BE2C (cell line): ENCODE data around the gene COL6A5.
"Not testable (repeated sequence)": the region's sequence is repeated elsewhere in the genome, so short reads cannot be mapped to it uniquely, and the experiment has no call there.

Experiments used
- DNase-seq: peaks from one replicate; pipeline ENCODE4 v3.0.0-alpha.2; 2020
- H3K27me3 ChIP-seq: fragments of 250-450 bp; sonication (Bioruptor Pico); 2 replicates; pipeline ENCODE4 v1.5.1; 2020; ENCODE audit warnings: mild to moderate bottlenecking
- H3K36me3 ChIP-seq: fragments of 250-450 bp; sonication (Bioruptor Pico); 2 replicates; pipeline ENCODE4 v1.5.1; 2020; ENCODE audit warnings: mild to moderate bottlenecking
- H3K4me1 ChIP-seq: fragments of 250-450 bp; sonication (Bioruptor Pico); 2 replicates; pipeline ENCODE4 v1.5.1; 2020
- H3K4me3 ChIP-seq: 2 replicates; pipeline ENCODE4 v1.5.1; 2011; ENCODE audit warnings: low read depth, low read length
- H3K9me3 ChIP-seq: fragments of 250-450 bp; sonication (Bioruptor Pico); 2 replicates; pipeline ENCODE4 v1.5.1; 2020
- TF ChIP-seq, protein P1 (sequence below): IDR thresholded peaks from 2 replicates; pipeline ENCODE4 v1.5.1; 2012; ENCODE audit warnings: mild to moderate bottlenecking, low read depth, low read length

The COL6A5 gene

DNA sequence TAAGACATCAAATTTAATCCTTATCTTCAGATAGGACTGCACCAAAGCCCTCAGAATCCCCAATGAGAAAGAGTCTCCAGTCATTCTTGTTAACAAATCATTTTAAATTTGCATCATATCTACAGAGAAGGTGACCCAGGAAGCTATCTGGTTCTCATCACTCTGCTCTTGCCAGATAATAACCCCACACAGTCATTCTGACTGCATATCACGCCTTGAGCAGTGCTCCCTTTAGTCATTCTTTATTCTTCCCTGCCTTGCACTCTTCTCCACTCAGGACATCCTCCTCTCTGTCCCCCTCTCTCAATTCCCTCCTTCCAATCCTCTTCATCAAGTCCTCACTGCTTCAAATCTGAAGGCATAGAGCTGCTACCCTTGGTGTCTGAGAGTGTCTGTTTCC lies 87.8 kb downstream of the COL6A5 start:
- DNase-seq: no peak
- peaks cover 11% of the 10 kb centered on the region for H3K4me1 ChIP-seq
- H3K36me3 ChIP-seq: no peaks in the 10 kb centered on the region
- TF ChIP-seq, protein P1, sequence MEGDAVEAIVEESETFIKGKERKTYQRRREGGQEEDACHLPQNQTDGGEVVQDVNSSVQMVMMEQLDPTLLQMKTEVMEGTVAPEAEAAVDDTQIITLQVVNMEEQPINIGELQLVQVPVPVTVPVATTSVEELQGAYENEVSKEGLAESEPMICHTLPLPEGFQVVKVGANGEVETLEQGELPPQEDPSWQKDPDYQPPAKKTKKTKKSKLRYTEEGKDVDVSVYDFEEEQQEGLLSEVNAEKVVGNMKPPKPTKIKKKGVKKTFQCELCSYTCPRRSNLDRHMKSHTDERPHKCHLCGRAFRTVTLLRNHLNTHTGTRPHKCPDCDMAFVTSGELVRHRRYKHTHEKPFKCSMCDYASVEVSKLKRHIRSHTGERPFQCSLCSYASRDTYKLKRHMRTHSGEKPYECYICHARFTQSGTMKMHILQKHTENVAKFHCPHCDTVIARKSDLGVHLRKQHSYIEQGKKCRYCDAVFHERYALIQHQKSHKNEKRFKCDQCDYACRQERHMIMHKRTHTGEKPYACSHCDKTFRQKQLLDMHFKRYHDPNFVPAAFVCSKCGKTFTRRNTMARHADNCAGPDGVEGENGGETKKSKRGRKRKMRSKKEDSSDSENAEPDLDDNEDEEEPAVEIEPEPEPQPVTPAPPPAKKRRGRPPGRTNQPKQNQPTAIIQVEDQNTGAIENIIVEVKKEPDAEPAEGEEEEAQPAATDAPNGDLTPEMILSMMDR: no peak
- no peaks in the 10 kb centered on the region for H3K27me3 ChIP-seq
- no peaks in the 10 kb centered on the region for H3K9me3 ChIP-seq
- H3K4me3 ChIP-seq: no peak overlapping the region

DNA sequence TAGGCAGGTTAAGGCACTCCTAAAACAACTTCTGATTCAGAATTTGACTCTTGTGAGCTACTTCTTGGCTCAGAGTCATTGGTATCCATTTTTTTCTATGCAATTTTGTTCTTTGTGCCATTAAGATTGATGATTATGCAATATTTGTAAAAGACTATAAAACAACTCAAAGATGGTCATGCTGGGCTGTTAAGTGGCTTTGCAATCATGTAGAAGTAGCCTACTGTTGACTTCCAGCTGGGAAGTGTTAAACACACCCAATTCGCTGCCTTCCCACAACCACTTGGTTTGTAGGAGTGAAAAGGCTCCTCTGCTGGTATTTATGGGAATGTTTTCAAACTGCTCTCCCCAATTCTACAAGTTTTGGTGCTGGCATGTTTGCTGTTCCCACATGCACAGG lies 96.8 kb downstream of the COL6A5 start:
- no peak for DNase-seq
- H3K4me3 ChIP-seq: no peak overlapping the region
- H3K36me3 ChIP-seq: no peaks in the 10 kb centered on the region
- H3K27me3 ChIP-seq: no peaks in the 10 kb centered on the region
- peaks cover 6% of the 10 kb centered on the region for H3K4me1 ChIP-seq
- TF ChIP-seq, protein P1: no peak
- no peaks in the 10 kb centered on the region for H3K9me3 ChIP-seq

DNA sequence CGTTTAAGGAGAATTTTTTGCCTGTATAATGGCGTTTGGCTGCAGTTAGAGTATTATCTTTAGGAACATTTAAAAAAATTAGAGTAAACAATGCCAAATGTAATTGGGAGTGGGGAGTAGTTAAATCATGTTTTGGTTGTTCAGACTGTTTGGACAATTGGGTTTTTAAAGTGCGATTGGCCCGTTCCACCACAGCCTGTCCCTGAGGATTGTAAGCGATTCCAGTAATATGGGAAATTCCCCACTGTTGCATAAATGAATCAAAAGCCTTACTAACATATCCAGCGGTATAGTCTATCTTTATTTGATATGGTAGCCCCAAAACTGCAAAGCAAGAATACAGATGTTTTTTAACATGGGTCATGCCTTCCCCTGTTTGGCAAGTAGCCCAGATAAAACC lies 101.4 kb downstream of the COL6A5 start:
- not testable (repeated sequence) for DNase-seq, H3K36me3 ChIP-seq, H3K9me3 ChIP-seq, H3K27me3 ChIP-seq, H3K4me3 ChIP-seq
- H3K4me1 ChIP-seq: peaks cover 13% of the 10 kb centered on the region

DNA sequence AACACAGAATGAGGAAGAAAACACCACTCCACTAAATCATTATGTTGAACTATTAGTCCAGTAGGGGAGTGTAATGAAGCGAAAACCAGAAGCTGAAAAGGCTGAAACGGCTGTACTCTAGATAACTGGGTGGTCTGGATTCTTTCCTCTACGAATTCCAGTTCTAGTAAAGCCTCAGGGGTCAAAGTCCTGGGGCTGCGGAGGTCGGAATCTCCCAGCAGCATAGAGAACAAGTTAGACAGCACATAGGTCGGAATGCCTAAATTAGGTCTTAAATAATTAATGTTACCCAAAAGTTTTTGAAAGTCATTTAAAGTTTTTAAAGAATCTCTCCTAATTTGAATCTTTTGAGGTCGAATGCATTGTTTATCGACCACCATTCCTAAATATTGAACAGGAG lies 102.7 kb downstream of the COL6A5 start:
- not testable (repeated sequence) for H3K9me3 ChIP-seq, H3K27me3 ChIP-seq, H3K36me3 ChIP-seq, H3K4me3 ChIP-seq
- peak; percentile 48 for DNase-seq
- peaks cover 13% of the 10 kb centered on the region for H3K4me1 ChIP-seq

DNA sequence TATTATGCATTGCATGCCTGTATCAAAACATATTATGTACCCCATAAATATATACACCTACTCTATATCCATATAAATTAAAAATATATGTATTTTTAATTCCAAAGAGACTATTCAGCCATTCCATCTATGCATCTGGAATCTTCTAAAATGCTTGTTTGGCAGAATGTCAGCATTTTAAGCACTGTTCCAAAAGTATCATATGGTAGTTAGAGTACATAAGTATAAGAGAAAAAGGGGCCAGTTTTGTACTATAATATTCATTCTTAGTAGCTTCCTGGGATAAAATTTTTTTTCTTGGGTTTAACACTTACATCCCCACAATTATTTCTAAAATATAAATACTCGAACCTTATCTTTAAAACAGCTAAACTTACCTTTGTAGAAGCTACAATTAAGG lies 111.1 kb downstream of the COL6A5 start:
- Histone ChIP-seq H3K4me1 (peaks cover 8% of the 10 kb centered on the region), H3K27me3 (no peaks in the 10 kb centered on the region), H3K36me3 (no peaks in the 10 kb centered on the region), H3K9me3 (no peaks in the 10 kb centered on the region), H3K4me3 (no peak overlapping the region)
- no peak for DNase-seq
- TF ChIP-seq, protein P1: no peak

DNA sequence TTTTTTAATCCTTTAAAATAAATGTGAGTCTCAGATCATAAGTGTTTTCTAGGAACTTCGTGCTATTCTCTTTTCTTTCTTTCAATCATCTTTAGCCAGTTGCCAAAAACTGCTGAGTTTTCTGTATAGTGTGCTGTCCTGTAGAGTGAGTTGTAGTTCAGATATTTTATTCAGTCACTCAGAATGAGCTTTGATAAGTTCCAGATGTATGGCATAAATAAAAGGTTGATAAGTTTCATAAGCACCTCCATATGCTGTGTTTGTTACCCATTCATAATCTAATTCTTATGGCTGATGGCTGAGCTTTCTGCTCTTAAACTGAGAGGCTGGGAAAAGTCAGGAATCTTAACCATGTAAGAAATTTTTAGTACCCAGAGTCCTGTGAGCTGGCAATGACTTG lies 112.2 kb downstream of the COL6A5 start:
- H3K36me3 ChIP-seq: no peaks in the 10 kb centered on the region
- TF ChIP-seq, protein P1: no peak
- H3K4me3 ChIP-seq: no peak overlapping the region

DNA sequence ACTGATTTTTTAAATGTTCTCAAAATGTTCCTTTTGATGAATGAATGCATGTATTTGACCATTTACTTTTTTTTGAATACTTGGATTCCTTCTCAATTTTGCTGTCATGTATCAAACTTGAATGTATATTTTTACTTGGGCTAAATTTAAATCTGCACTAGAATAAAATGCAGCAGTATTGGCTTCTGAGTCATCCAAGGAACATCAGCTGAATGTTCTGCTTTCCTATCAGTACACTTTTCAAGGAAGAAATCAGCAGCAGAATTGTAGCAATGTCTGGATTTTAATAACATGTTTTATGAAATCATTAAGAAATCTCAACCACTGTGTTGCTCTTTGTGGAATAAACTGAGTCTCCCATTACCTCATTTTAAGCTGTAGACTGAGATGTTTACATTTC lies 114.5 kb downstream of the COL6A5 start:
- H3K27me3 ChIP-seq: no peaks in the 10 kb centered on the region
- TF ChIP-seq, protein P1: no peak
- H3K4me3 ChIP-seq: no peak overlapping the region
- H3K36me3 ChIP-seq: no peaks in the 10 kb centered on the region
- peaks cover 8% of the 10 kb centered on the region for H3K4me1 ChIP-seq
- DNase-seq: no peak
- no peaks in the 10 kb centered on the region for H3K9me3 ChIP-seq

More for the DNA sequence above, 112.2 kb downstream of the COL6A5 start:
- no peak for DNase-seq
- H3K9me3 ChIP-seq: no peaks in the 10 kb centered on the region
- H3K27me3 ChIP-seq: no peaks in the 10 kb centered on the region
- H3K4me1 ChIP-seq: peaks cover 8% of the 10 kb centered on the region
